ENCODE measurements around the gene SLC9A9. TPM values are rescaled to one million over a fixed set of nuclear protein-coding genes. Genes with fewer than 3 reads are reported as not detected.
"Not testable (repeated sequence)": the region's sequence is repeated elsewhere in the genome, so short reads cannot be mapped to it uniquely, and the experiment has no call there.

Gene SLC9A9
- total and polyA plus RNA-seq, 2 experiments from 2014 or later = 2.2 to 6.8 TPM

- Histone ChIP-seq H3K4me3 (no peak overlapping the region), H3K9me3 (ENCODE audit: low read depth) (no peaks in the 10 kb centered on the region), H3K4me2 (no peak overlapping the region), H3K79me2 (no peaks in the 10 kb centered on the region), H3K36me3 (replicated peaks; ENCODE audit: insufficient read depth, low read depth) (no peaks in the 10 kb centered on the region), H3K27me3 (no peaks in the 10 kb centered on the region), H4K20me1 (ENCODE audit: insufficient read depth, poor library complexity, severe bottlenecking) (no peaks in the 10 kb centered on the region), H3K9me2 (replicated peaks; ENCODE audit: insufficient read depth) (no peaks in the 10 kb centered on the region), H3K4me1 (ENCODE audit: insufficient read depth) (no peaks in the 10 kb centered on the region), H2AFZ (no peak overlapping the region), H3K27ac (no peak overlapping the region)
- no peak for DNase-seq (ENCODE audit: low spot score)
- WGBS (ENCODE audit: low lambda C conversion rate, missing lambda C conversion rate) = 82% methylated on average over 3 of the region's 3 CpGs
- TF ChIP-seq EZH2 (IDR thresholded peaks at IDR 0.05; ENCODE audit: borderline replicate concordance) (no peak), CTCF (IDR thresholded peaks at IDR 0.05; ENCODE audit: poor library complexity) (no peak), EZH2phosphoT487 (IDR thresholded peaks at IDR 0.05; ENCODE audit: low read depth, severe bottlenecking, unreplicated experiment) (no peak)
Measured at GRCh38 chr3:143884861-143885260, 36.6 kb upstream of the SLC9A9 start.

- no peak for DNase-seq (ENCODE audit: low spot score)
- TF ChIP-seq EZH2 (IDR thresholded peaks at IDR 0.05; ENCODE audit: borderline replicate concordance) (no peak), CTCF (IDR thresholded peaks at IDR 0.05; ENCODE audit: poor library complexity) (no peak), EZH2phosphoT487 (IDR thresholded peaks at IDR 0.05; ENCODE audit: low read depth, severe bottlenecking, unreplicated experiment) (no peak)
- Histone ChIP-seq H3K36me3 (replicated peaks; ENCODE audit: insufficient read depth, low read depth) (no peaks in the 10 kb centered on the region), H3K4me1 (ENCODE audit: insufficient read depth) (no peaks in the 10 kb centered on the region), H3K9me3 (ENCODE audit: low read depth) (no peaks in the 10 kb centered on the region), H3K9me2 (replicated peaks; ENCODE audit: insufficient read depth) (no peaks in the 10 kb centered on the region), H3K79me2 (no peaks in the 10 kb centered on the region), H4K20me1 (ENCODE audit: insufficient read depth, poor library complexity, severe bottlenecking) (no peaks in the 10 kb centered on the region), H2AFZ (no peak overlapping the region), H3K4me3 (no peak overlapping the region), H3K4me2 (no peak overlapping the region), H3K27me3 (no peaks in the 10 kb centered on the region), H3K27ac (no peak overlapping the region)
- WGBS (ENCODE audit: low lambda C conversion rate, missing lambda C conversion rate) = 94% methylated on average over 3 of the region's 3 CpGs
Measured at GRCh38 chr3:143883151-143883550, 34.9 kb upstream of the SLC9A9 start.

GRCh38 chr3:143881095-143881494 lies 32.8 kb upstream of the SLC9A9 start:
- WGBS (ENCODE audit: low lambda C conversion rate, missing lambda C conversion rate) = 96% methylated on average over 3 of the region's 3 CpGs
- Histone ChIP-seq H3K4me2 (no peak overlapping the region), H3K4me1 (ENCODE audit: insufficient read depth) (no peaks in the 10 kb centered on the region), H3K27ac (no peak overlapping the region), H3K36me3 (replicated peaks; ENCODE audit: insufficient read depth, low read depth) (no peaks in the 10 kb centered on the region), H4K20me1 (ENCODE audit: insufficient read depth, poor library complexity, severe bottlenecking) (no peaks in the 10 kb centered on the region), H3K27me3 (no peaks in the 10 kb centered on the region), H2AFZ (no peak overlapping the region), H3K9me3 (ENCODE audit: low read depth) (no peaks in the 10 kb centered on the region), H3K79me2 (no peaks in the 10 kb centered on the region), H3K4me3 (no peak overlapping the region), H3K9me2 (replicated peaks; ENCODE audit: insufficient read depth) (no peaks in the 10 kb centered on the region)
- no peak for TF ChIP-seq EZH2phosphoT487 (IDR thresholded peaks at IDR 0.05; ENCODE audit: low read depth, severe bottlenecking, unreplicated experiment)
- TF ChIP-seq CTCF (IDR thresholded peaks at IDR 0.05; ENCODE audit: poor library complexity) = no peak
- no peak for TF ChIP-seq EZH2 (IDR thresholded peaks at IDR 0.05; ENCODE audit: borderline replicate concordance)
- no peak for DNase-seq (ENCODE audit: low spot score)

GRCh38 chr3:143875546-143875945 lies 27.3 kb upstream of the SLC9A9 start:
- Histone ChIP-seq H2AFZ (no peak overlapping the region), H3K9me2 (replicated peaks; ENCODE audit: insufficient read depth) (no peaks in the 10 kb centered on the region), H3K27me3 (no peaks in the 10 kb centered on the region), H4K20me1 (ENCODE audit: insufficient read depth, poor library complexity, severe bottlenecking) (no peaks in the 10 kb centered on the region), H3K27ac (no peak overlapping the region), H3K4me1 (ENCODE audit: insufficient read depth) (no peaks in the 10 kb centered on the region), H3K9me3 (ENCODE audit: low read depth) (no peaks in the 10 kb centered on the region), H3K4me3 (no peak overlapping the region), H3K4me2 (no peak overlapping the region), H3K36me3 (replicated peaks; ENCODE audit: insufficient read depth, low read depth) (no peaks in the 10 kb centered on the region), H3K79me2 (no peaks in the 10 kb centered on the region)
- TF ChIP-seq CTCF (IDR thresholded peaks at IDR 0.05; ENCODE audit: poor library complexity) = no peak
- no peak for TF ChIP-seq EZH2 (IDR thresholded peaks at IDR 0.05; ENCODE audit: borderline replicate concordance)
- no peak for TF ChIP-seq EZH2phosphoT487 (IDR thresholded peaks at IDR 0.05; ENCODE audit: low read depth, severe bottlenecking, unreplicated experiment)
- DNase-seq (ENCODE audit: low spot score) = no peak

GRCh38 chr3:143873553-143873952 lies 25.3 kb upstream of the SLC9A9 start:
- not testable (repeated sequence) for H3K9me3 ChIP-seq (ENCODE audit: low read depth); H3K4me1 ChIP-seq (ENCODE audit: insufficient read depth); H3K9me2 ChIP-seq (replicated peaks; ENCODE audit: insufficient read depth); H3K27ac ChIP-seq; H3K36me3 ChIP-seq (replicated peaks; ENCODE audit: insufficient read depth, low read depth); H3K4me2 ChIP-seq; H3K79me2 ChIP-seq; DNase-seq (ENCODE audit: low spot score); H3K4me3 ChIP-seq; H4K20me1 ChIP-seq (ENCODE audit: insufficient read depth, poor library complexity, severe bottlenecking); H3K27me3 ChIP-seq; H2AFZ ChIP-seq
- WGBS (ENCODE audit: low lambda C conversion rate, missing lambda C conversion rate) = 78% methylated on average over 5 of the region's 5 CpGs
